WTC11 (cell line): ENCODE results near the gene LDLRAD1. TPM values are rescaled to one million over a fixed set of nuclear protein-coding genes. Genes with fewer than 3 reads are reported as not detected.
"Not testable (repeated sequence)": the region's sequence is repeated elsewhere in the genome, so short reads cannot be mapped to it uniquely, and the experiment has no call there.

Experiments used
- ATAC-seq: fragments of 200-7000 bp; cut with Tn5 transposase; 2 replicates; pipeline ENCODE4 v1.10.0; 2021; ENCODE audit warnings: mild to moderate bottlenecking, moderate library complexity
- CTCF ChIA-PET: fragments of 300-600 bp; sonication (Branson Sonifier 250); formaldehyde crosslinking; loops from one replicate; lab custom pipeline; 2021; ENCODE audit warnings: antibody characterized with exemption; lab: Charles Lee
- POLR2A ChIA-PET: fragments of 350-600 bp; sonication (Branson Sonifier 250); formaldehyde crosslinking; loops from one replicate; lab custom pipeline; 2021; ENCODE audit warnings: antibody characterized with exemption; lab: Charles Lee
- DNase-seq: peaks from one replicate; pipeline ENCODE4 v3.0.0; 2021; ENCODE audit warnings: low spot score
- H3K27ac Mint-ChIP-seq: 2 replicates; pipeline ENCODE4 v1.8.0; 2021; ENCODE audit warnings: mixed read lengths
- H3K27me3 Mint-ChIP-seq: 2 replicates; pipeline ENCODE4 v1.8.0; 2021; ENCODE audit warnings: low read depth, mild to moderate bottlenecking, moderate library complexity, mixed read lengths
- H3K36me3 Mint-ChIP-seq: 2 replicates; pipeline ENCODE4 v1.8.0; 2021; ENCODE audit warnings: mixed read lengths
- H3K4me1 Mint-ChIP-seq: 2 replicates; pipeline ENCODE4 v1.8.0; 2022; ENCODE audit warnings: mixed read lengths
- H3K4me3 Mint-ChIP-seq: 2 replicates; pipeline ENCODE4 v1.8.0; 2021; ENCODE audit warnings: mild to moderate bottlenecking, moderate library complexity, mixed read lengths
- H3K9me3 Mint-ChIP-seq: 2 replicates; pipeline ENCODE4 v1.8.0; 2021; ENCODE audit warnings: mixed read lengths
- ATF1 ChIP-seq: sonication (generic); formaldehyde crosslinking; IDR thresholded peaks from 2 replicates; pipeline ENCODE4 v1.8.1; 2023; ENCODE audit warnings: mild to moderate bottlenecking, moderate library complexity, missing genetic modification reagents
- ATF3 ChIP-seq: sonication (generic); formaldehyde crosslinking; conservative IDR thresholded peaks from 2 replicates; pipeline ENCODE4 v1.8.1; 2022; ENCODE audit warnings: mild to moderate bottlenecking, missing genetic modification reagents
- CBFB ChIP-seq: sonication (generic); formaldehyde crosslinking; IDR thresholded peaks from 2 replicates; pipeline ENCODE4 v1.8.1; 2022; ENCODE audit warnings: mild to moderate bottlenecking, low read depth, missing genetic modification reagents
- CREB1 ChIP-seq: sonication (generic); formaldehyde crosslinking; IDR thresholded peaks from 2 replicates; pipeline ENCODE4 v1.8.0; 2023; ENCODE audit warnings: mild to moderate bottlenecking, missing genetic modification reagents
- ERG ChIP-seq: fragments of 250-450 bp; sonication (Bioruptor Pico); IDR thresholded peaks from 2 replicates; pipeline ENCODE4 v1.8.0; 2021; ENCODE audit warnings: mild to moderate bottlenecking
- ESRRA ChIP-seq: sonication (generic); formaldehyde crosslinking; IDR thresholded peaks from 2 replicates; pipeline ENCODE4 v1.8.1; 2022; ENCODE audit warnings: mild to moderate bottlenecking, missing genetic modification reagents, borderline replicate concordance
- FOXK1 ChIP-seq: sonication (generic); formaldehyde crosslinking; IDR thresholded peaks from 2 replicates; pipeline ENCODE4 v1.8.0; 2022; ENCODE audit warnings: mild to moderate bottlenecking, moderate library complexity, missing genetic modification reagents
- JAZF1 ChIP-seq: fragments of 250-450 bp; sonication (Bioruptor Pico); IDR thresholded peaks from 2 replicates; pipeline ENCODE4 v1.9.0; 2021; ENCODE audit warnings: moderate library complexity, mild to moderate bottlenecking, inconsistent platforms
- KAT7 ChIP-seq: sonication (generic); formaldehyde crosslinking; IDR thresholded peaks from 2 replicates; pipeline ENCODE4 v1.8.1; 2023; ENCODE audit warnings: missing genetic modification reagents, mild to moderate bottlenecking, borderline replicate concordance
- MYBL2 ChIP-seq: sonication (generic); formaldehyde crosslinking; IDR thresholded peaks from 2 replicates; pipeline ENCODE4 v1.8.1; 2023; ENCODE audit warnings: mild to moderate bottlenecking, moderate library complexity, missing genetic modification reagents
- NR3C1 ChIP-seq: sonication (generic); formaldehyde crosslinking; conservative IDR thresholded peaks from 2 replicates; pipeline ENCODE4 v1.8.1; 2023; ENCODE audit warnings: low read depth, mild to moderate bottlenecking, missing genetic modification reagents
- RELA ChIP-seq: sonication (generic); formaldehyde crosslinking; IDR thresholded peaks from 2 replicates; pipeline ENCODE4 v1.8.1; 2022; ENCODE audit warnings: missing genetic modification reagents, mild to moderate bottlenecking, borderline replicate concordance
- RORB ChIP-seq: fragments of 250-450 bp; sonication (Bioruptor Pico); IDR thresholded peaks from 2 replicates; pipeline ENCODE4 v1.9.0; 2021; ENCODE audit warnings: mild to moderate bottlenecking
- ZNF121 ChIP-seq: sonication (generic); formaldehyde crosslinking; IDR thresholded peaks from 2 replicates; pipeline ENCODE4 v1.8.0; 2023; ENCODE audit warnings: missing genetic modification reagents
- ZNF317 ChIP-seq: sonication (generic); formaldehyde crosslinking; IDR thresholded peaks from 2 replicates; pipeline ENCODE4 v1.8.1; 2023; ENCODE audit warnings: low read depth, mild to moderate bottlenecking, moderate library complexity, missing genetic modification reagents, borderline replicate concordance
- ZNF512 ChIP-seq: sonication (generic); formaldehyde crosslinking; IDR thresholded peaks from 2 replicates; pipeline ENCODE4 v1.8.1; 2022; ENCODE audit warnings: missing genetic modification reagents, borderline replicate concordance
- total RNA-seq: library from RNA; stranded (reverse); gene quantifications from 3 replicates; pipeline ENCODE4 v1.2.3, GENCODE V29; 2021
- TF ChIP-seq, protein P1 (sequence below): sonication (generic); formaldehyde crosslinking; IDR thresholded peaks from 2 replicates; pipeline ENCODE4 v1.8.1; 2022; ENCODE audit warnings: low read depth, missing genetic modification reagents, borderline replicate concordance
- TF ChIP-seq, protein P2 (sequence below): sonication (generic); formaldehyde crosslinking; IDR thresholded peaks from 2 replicates; pipeline ENCODE4 v1.8.0; 2023; ENCODE audit warnings: missing genetic modification reagents
- TF ChIP-seq, protein P3 (sequence below): fragments of 250-450 bp; sonication (Bioruptor Pico); conservative IDR thresholded peaks from 2 replicates; pipeline ENCODE4 v1.9.0; 2021; ENCODE audit warnings: mild to moderate bottlenecking

The LDLRAD1 gene
- total RNA-seq, 1 experiment from 2014 or later, result 0.09 TPM

DNA sequence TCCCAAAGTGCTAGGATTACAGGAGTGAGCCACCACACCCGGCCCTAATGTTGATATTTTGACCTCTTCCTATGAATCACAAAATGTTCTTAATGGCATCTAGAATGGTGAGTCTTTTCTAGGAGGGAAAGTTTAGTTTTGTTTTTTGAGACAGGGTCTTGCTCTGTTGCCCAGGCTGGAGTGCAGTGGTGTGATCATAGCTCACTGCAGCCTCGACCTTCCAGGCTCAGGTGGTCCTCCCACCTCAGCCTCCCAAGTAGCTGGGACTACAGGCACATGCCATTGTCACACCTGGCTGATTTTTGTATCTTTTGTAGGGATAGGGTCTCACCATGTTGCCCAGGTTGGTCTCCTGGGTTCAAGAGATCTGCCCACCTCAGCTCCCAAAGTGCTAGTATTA lies 48.7 kb downstream of the LDLRAD1 start:
- H3K27me3 Mint-ChIP-seq, H3K9me3 Mint-ChIP-seq, ATAC-seq, H3K27ac Mint-ChIP-seq, POLR2A ChIA-PET, DNase-seq, H3K4me1 Mint-ChIP-seq, H3K4me3 Mint-ChIP-seq: not testable (repeated sequence)
- 0 out of 2 replicates have a peak, but pooled peaks have one; percentile 57 for TF ChIP-seq ZNF121 (CRISPR knock-in tag)
- H3K36me3 Mint-ChIP-seq, result peaks cover 32% of the 10 kb centered on the region
- CTCF ChIA-PET, result interaction anchor here (1.1 kb wide), 1 partner anchor 10 kb away, joined by 5 read pairs; no protein-coding TSS in a partner anchor

DNA sequence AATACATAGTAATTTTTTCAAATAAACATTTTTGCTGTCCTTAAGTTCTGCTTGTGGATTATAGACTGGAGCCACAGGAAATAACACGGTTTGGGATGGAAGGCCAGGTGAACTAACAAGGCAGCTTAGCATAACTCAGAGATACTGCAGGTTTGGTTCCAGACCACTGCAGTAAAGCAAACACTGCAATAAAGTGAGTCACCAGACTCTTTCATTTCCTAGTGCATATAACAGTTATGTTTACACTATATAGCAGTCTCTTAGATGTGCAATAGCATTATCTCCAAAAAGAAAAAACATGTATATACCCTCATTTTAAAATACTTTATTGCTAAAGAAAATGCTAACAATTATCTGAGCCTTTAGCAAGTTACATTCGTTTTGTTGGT lies 49.9 kb downstream of the LDLRAD1 start:
- H3K36me3 Mint-ChIP-seq, result peaks cover 33% of the 10 kb centered on the region
- CTCF ChIA-PET, result no interaction called here
- no peaks in the 10 kb centered on the region for H3K9me3 Mint-ChIP-seq

DNA sequence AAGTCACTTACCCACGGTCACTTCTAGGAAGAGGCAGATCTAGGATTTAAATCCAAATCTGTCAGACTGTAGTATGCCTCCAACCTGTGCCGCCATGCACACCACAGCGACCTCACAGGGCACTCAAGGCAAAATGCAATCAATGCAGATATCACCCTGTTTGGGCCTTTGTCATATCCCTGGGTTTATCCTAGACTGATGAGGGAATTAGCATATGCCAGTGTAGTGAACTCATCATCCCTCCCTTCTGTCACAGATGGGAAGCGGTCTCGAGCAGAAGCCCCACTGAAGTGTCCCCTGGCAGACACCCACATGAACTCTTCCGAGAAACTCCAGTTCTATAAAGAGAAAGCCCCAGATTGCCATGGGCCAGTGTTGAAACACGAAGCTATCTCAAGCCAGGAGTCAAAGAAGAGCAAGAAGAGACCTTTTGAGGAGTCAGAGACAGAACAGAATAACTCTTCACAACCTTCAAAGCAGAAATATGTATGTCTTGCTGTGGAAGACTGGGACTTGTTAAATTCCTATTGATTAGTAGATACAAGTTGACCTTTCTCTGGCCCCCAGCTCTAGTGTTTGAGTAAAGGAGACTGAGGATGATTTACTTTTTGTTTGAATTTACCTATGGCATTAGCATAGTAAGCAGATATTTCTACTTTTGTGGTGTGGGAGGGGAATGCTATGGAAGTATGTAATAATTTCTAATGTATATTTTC lies 50.4 kb downstream of the LDLRAD1 start:
- Mint-ChIP-seq H3K27ac (no peak overlapping the region), H3K27me3 (no peaks in the 10 kb centered on the region), H3K36me3 (peaks cover 38% of the 10 kb centered on the region), H3K4me3 (no peak overlapping the region), H3K9me3 (no peaks in the 10 kb centered on the region), H3K4me1 (peaks cover 7% of the 10 kb centered on the region)
- ChIA-PET CTCF (no interaction called here), POLR2A (no interaction called here)
- DNase-seq (no peak), ATAC-seq (no peak)
- TF ChIP-seq JAZF1 (CRISPR knock-in tag) (no peak), CBFB (CRISPR knock-in tag) (no peak), CREB1 (no peak), MYBL2 (no peak), RORB (CRISPR knock-in tag) (no peak), ZNF512 (no peak), RELA (CRISPR knock-in tag) (no peak)
- TF ChIP-seq, protein P1, sequence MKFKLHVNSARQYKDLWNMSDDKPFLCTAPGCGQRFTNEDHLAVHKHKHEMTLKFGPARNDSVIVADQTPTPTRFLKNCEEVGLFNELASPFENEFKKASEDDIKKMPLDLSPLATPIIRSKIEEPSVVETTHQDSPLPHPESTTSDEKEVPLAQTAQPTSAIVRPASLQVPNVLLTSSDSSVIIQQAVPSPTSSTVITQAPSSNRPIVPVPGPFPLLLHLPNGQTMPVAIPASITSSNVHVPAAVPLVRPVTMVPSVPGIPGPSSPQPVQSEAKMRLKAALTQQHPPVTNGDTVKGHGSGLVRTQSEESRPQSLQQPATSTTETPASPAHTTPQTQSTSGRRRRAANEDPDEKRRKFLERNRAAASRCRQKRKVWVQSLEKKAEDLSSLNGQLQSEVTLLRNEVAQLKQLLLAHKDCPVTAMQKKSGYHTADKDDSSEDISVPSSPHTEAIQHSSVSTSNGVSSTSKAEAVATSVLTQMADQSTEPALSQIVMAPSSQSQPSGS (CRISPR knock-in tag), result no peak
- TF ChIP-seq, protein P2, sequence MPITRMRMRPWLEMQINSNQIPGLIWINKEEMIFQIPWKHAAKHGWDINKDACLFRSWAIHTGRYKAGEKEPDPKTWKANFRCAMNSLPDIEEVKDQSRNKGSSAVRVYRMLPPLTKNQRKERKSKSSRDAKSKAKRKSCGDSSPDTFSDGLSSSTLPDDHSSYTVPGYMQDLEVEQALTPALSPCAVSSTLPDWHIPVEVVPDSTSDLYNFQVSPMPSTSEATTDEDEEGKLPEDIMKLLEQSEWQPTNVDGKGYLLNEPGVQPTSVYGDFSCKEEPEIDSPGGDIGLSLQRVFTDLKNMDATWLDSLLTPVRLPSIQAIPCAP (CRISPR knock-in tag), result no peak

More for the DNA sequence above, 49.9 kb downstream of the LDLRAD1 start:
- Mint-ChIP-seq H3K27ac (no peak overlapping the region), H3K4me3 (no peak overlapping the region), H3K27me3 (no peaks in the 10 kb centered on the region), H3K4me1 (peaks cover 7% of the 10 kb centered on the region)
- ATAC-seq (no peak), DNase-seq (no peak)
- no peak for TF ChIP-seq FOXK1 (CRISPR knock-in tag)
- TF ChIP-seq ESRRA (CRISPR knock-in tag), result no peak
- TF ChIP-seq, protein P3, sequence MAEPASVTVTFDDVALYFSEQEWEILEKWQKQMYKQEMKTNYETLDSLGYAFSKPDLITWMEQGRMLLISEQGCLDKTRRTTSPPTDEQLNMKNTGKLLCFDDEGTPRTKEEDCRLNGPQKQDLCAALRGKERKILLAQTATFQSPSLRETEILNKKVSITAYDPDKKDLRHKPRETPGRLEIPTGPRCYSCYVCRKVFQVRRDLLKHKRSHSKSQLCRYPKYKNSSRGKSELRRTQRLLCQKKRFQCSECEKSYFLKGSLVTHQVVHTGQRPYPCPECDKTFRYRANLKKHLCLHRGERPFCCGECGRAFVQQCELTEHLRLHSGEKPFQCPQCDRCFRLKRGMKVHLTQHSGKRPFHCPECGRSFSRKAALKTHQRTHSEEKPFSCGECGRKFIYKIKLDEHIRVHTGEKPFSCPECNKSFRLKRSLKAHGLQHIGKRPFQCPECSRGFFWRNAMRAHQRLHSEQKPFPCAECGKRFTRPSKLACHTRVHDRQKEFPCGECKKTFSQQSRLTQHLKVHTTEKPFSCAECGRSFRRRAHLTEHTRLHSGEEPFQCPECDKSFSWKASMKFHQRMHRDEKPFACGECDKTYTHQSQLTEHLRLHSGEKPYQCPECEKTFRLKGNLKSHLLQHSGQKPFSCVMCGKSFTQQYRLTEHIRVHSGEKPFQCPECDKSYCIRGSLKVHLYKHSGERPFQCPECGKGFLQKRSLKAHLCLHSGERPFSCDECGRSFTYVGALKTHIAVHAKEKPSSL, result no peak
- POLR2A ChIA-PET, result no interaction called here

DNA sequence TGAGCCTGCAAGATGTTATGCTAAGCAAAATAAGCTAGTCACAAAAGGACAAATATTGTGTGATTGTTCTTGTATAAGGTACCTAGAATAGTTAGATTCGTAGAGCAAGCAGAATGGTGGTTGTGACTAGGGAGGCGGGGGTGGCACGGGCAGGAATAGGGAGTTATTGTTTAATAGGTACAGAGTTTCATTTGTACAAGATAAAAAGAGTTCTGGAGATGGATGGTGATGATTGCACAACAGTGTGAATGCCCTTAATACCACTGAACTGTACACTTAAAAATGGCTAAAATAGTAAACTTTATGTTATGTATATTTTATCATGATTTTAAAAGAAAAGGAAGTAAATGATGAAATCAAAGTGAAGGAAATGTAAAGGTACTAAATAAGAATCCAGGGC lies 51.2 kb downstream of the LDLRAD1 start:
- no peaks in the 10 kb centered on the region for H3K27me3 Mint-ChIP-seq
- ATAC-seq (no peak), DNase-seq (no peak)
- POLR2A ChIA-PET, result no interaction called here
- H3K4me1 Mint-ChIP-seq, result peaks cover 7% of the 10 kb centered on the region
- no peak overlapping the region for H3K4me3 Mint-ChIP-seq
- no peak overlapping the region for H3K27ac Mint-ChIP-seq
- H3K9me3 Mint-ChIP-seq, result no peaks in the 10 kb centered on the region
- H3K36me3 Mint-ChIP-seq, result peaks cover 46% of the 10 kb centered on the region
- CTCF ChIA-PET, result no interaction called here
- TF ChIP-seq RELA (CRISPR knock-in tag) (no peak), KAT7 (CRISPR knock-in tag) (no peak), ATF3 (CRISPR knock-in tag) (no peak), ERG (CRISPR knock-in tag) (no peak), ZNF317 (CRISPR knock-in tag) (no peak), FOXK1 (CRISPR knock-in tag) (no peak), NR3C1 (no peak), JAZF1 (CRISPR knock-in tag) (no peak), ATF1 (CRISPR knock-in tag) (no peak)
- TF ChIP-seq, protein P2 (CRISPR knock-in tag), result no peak
